ENCODE measurements around the gene PAX9.

DNA sequence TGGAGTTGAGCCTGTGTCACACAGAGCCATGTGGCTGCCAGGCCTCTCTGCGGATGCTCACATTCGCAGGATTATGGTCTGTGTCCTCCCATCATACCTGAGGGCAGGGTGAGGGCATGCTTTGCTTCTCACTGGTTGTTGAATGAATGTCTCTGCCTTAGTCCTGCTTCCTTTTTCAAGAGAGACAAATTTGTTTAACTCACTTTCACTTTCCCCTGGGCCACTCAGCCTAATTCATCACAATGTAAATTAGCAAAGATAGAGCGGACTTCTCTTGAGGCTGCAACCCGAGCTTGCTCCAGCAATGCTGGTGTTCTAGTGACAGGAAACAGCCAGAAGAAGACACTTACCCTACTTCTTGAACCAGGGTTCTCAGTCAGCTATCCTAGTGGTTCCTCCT, 35.5 kb upstream of the PAX9 start:
- TF ChIP-seq, protein P1, sequence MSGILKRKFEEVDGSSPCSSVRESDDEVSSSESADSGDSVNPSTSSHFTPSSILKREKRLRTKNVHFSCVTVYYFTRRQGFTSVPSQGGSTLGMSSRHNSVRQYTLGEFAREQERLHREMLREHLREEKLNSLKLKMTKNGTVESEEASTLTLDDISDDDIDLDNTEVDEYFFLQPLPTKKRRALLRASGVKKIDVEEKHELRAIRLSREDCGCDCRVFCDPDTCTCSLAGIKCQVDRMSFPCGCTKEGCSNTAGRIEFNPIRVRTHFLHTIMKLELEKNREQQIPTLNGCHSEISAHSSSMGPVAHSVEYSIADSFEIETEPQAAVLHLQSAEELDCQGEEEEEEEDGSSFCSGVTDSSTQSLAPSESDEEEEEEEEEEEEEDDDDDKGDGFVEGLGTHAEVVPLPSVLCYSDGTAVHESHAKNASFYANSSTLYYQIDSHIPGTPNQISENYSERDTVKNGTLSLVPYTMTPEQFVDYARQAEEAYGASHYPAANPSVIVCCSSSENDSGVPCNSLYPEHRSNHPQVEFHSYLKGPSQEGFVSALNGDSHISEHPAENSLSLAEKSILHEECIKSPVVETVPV (CRISPR knock-in tag; IDR thresholded peaks at IDR 0.05): no peak
- no peak for TF ChIP-seq ZNF70 (CRISPR knock-in tag; IDR thresholded peaks at IDR 0.05)
- TF ChIP-seq ZNF8 (CRISPR knock-in tag; IDR thresholded peaks at IDR 0.05): no peak
- no peak for TF ChIP-seq OSR1 (CRISPR knock-in tag; IDR thresholded peaks at IDR 0.05)

Measured in SK-N-SH treated with all-trans-retinoic acid at 6 μM for 48 hours (cell line).